ENCODE measurements around the gene JAZF1.

JAZF1 gene

DNA sequence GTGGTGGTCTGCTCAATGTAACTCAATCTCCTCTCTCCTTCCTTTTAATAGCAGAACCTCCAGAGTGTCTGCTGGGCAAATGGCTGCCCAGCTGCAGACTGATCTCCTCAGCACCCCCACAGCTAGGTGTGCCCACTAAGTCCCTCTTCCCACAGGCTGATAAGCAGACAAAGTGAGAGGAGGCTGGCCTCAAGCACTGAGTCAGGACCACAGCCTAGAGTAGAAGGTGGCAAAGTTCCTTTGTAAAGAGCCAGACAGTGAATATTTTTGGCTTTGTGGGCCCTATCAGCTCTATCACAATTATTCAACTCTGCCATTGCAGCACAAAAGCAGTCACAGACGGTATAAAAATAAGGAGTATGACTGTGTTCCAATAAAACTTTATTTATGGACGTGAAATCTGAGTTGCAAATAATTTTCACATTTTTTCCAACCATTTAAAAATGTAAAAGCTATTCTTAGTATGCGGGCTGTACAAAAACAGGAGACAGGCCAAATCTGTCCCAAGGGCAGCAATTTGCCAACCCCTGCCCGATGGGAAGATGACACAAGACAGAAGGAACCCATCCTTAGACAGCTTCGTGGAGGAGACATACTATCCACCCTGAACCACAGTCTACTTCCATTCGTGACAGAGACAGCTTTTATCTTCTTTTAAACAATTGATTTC is 23.4 kb downstream of the JAZF1 start:
- no peaks in the 10 kb centered on the region for H3K9me3 ChIP-seq (ENCODE audit: insufficient read depth, low read length)
- TF ChIP-seq ZNF274 (IDR thresholded peaks at IDR 0.05; ENCODE audit: low read depth, low read length) (no peak), YY1 (IDR thresholded peaks at IDR 0.05; ENCODE audit: insufficient read depth, insufficient read length) (no peak), SUZ12 (IDR thresholded peaks at IDR 0.05; ENCODE audit: extremely low read depth, insufficient read depth, insufficient read length) (no peak)
- no peaks in the 10 kb centered on the region for H3K4me1 ChIP-seq (ENCODE audit: insufficient read depth, insufficient read length)
- H3K4me3 ChIP-seq (ENCODE audit: insufficient read length, low read depth): no peak overlapping the region
- H3K27me3 ChIP-seq (ENCODE audit: insufficient read depth, insufficient read length): no peaks in the 10 kb centered on the region
- no peaks in the 10 kb centered on the region for H3K36me3 ChIP-seq (ENCODE audit: insufficient read depth, insufficient read length, low read length)
- H3K9ac ChIP-seq (ENCODE audit: insufficient read length, low read depth): no peak overlapping the region
- DNase-seq (ENCODE audit: low read depth, low spot score): no peak

DNA sequence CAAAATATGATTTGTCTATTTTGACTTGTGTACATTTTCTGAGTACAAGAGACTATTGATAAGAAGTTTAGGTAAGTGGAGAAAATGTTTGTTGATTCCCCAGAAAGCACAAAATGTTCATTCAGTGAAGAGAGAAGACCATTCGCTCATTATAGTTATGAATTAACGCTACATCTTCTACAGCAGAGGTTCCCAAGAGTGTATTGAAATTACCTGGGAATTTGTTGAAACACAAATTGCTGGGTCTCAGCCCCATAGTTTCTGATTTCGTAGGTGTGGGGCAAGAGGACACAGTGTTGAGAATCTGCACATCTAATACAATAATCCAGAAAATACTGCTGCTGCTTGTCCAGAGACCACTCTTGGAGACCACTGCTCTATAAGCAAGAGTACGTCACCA is 24.2 kb downstream of the JAZF1 start:
- Histone ChIP-seq H3K27me3 (ENCODE audit: insufficient read depth, insufficient read length) (no peaks in the 10 kb centered on the region), H3K9ac (ENCODE audit: insufficient read length, low read depth) (no peak overlapping the region), H3K36me3 (ENCODE audit: insufficient read depth, insufficient read length, low read length) (no peaks in the 10 kb centered on the region), H3K9me3 (ENCODE audit: insufficient read depth, low read length) (no peaks in the 10 kb centered on the region), H3K4me1 (ENCODE audit: insufficient read depth, insufficient read length) (no peaks in the 10 kb centered on the region), H3K4me3 (ENCODE audit: insufficient read length, low read depth) (no peak overlapping the region)
- TF ChIP-seq YY1 (IDR thresholded peaks at IDR 0.05; ENCODE audit: insufficient read depth, insufficient read length) (no peak), ZNF274 (IDR thresholded peaks at IDR 0.05; ENCODE audit: low read depth, low read length) (no peak), SUZ12 (IDR thresholded peaks at IDR 0.05; ENCODE audit: extremely low read depth, insufficient read depth, insufficient read length) (no peak)
- no peak for DNase-seq (ENCODE audit: low read depth, low spot score)

DNA sequence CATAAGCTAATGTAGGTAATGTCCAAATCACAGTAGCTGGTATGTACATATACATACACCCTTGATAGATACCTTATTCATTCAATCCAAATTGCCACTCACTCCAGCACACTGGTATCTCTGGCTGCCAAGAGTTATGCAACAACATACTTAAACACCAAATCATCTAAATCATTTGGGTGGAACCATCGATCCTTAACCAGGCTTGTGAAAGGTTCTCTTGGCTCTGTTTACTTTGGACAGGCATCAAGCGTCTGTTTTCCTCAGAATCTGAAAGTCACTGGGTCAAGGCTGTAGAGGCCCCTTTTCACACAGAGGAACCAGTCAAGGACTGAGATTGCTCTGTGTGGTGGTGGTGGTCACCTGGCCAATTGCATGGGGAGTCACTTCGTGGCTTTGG is 24.6 kb downstream of the JAZF1 start:
- Histone ChIP-seq H3K9ac (ENCODE audit: insufficient read length, low read depth) (no peak overlapping the region), H3K9me3 (ENCODE audit: insufficient read depth, low read length) (no peaks in the 10 kb centered on the region), H3K4me1 (ENCODE audit: insufficient read depth, insufficient read length) (no peaks in the 10 kb centered on the region), H3K36me3 (ENCODE audit: insufficient read depth, insufficient read length, low read length) (no peaks in the 10 kb centered on the region), H3K4me3 (ENCODE audit: insufficient read length, low read depth) (no peak overlapping the region), H3K27me3 (ENCODE audit: insufficient read depth, insufficient read length) (no peaks in the 10 kb centered on the region)
- TF ChIP-seq SUZ12 (IDR thresholded peaks at IDR 0.05; ENCODE audit: extremely low read depth, insufficient read depth, insufficient read length) (no peak), YY1 (IDR thresholded peaks at IDR 0.05; ENCODE audit: insufficient read depth, insufficient read length) (no peak)
- no peak for DNase-seq (ENCODE audit: low read depth, low spot score)

DNA sequence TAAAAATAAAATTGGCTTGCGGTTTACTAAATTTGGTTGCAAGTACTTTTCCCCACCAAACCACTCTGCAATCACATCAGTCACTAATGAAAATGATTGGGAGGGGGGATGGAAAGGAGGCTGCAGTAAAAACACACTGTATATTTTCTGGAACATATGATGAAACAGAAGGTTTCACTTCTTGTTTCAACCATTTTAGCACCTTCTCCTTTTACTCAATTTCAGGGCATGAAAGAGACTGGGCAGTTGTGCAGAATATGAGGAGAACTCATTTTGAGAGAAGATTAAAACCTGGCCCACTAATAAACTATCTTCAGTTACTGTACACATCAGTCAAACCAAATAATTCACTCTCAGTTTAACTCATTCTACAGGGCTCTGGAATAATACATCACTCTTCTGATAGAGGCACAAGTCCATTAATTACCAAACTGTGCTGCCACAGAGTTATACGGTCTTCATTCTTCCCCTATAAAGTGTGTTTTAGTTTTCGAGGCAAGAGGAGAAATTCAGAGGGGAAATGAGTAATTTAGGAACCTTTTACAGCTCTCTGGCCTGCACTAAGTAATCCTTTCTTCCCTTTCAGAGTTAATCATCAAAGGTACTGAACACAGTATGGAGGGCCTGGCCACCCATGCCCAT is 25.5 kb downstream of the JAZF1 start:
- Histone ChIP-seq H3K9ac (ENCODE audit: insufficient read length, low read depth) (no peak overlapping the region), H3K9me3 (ENCODE audit: insufficient read depth, low read length) (no peaks in the 10 kb centered on the region), H3K4me1 (ENCODE audit: insufficient read depth, insufficient read length) (peaks cover 3% of the 10 kb centered on the region), H3K36me3 (ENCODE audit: insufficient read depth, insufficient read length, low read length) (no peaks in the 10 kb centered on the region), H3K27me3 (ENCODE audit: insufficient read depth, insufficient read length) (no peaks in the 10 kb centered on the region), H3K4me3 (ENCODE audit: insufficient read length, low read depth) (no peak overlapping the region)
- no peak for DNase-seq (ENCODE audit: low read depth, low spot score)
- TF ChIP-seq ZNF274 (IDR thresholded peaks at IDR 0.05; ENCODE audit: low read depth, low read length) (no peak), SUZ12 (IDR thresholded peaks at IDR 0.05; ENCODE audit: extremely low read depth, insufficient read depth, insufficient read length) (no peak), YY1 (IDR thresholded peaks at IDR 0.05; ENCODE audit: insufficient read depth, insufficient read length) (no peak)

DNA sequence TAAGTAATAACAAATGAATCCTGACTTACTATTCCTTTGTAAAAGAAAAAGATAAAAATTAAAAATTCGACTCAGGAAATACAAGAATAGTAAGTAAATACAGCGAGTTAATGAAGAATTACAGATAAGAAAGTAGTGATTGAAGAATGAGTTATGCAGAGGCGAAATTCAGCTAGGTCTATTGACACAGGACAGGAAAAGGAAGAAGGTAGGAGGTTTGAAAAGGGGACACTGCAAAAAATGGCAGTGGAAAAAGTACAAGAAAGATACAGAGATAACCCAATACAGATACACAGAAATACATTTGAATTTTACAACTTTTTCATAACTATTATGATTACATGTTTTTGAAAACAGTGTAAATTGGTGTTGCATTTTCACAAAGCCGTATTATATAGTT is 28.0 kb downstream of the JAZF1 start:
- TF ChIP-seq SUZ12 (IDR thresholded peaks at IDR 0.05; ENCODE audit: extremely low read depth, insufficient read depth, insufficient read length) (no peak), YY1 (IDR thresholded peaks at IDR 0.05; ENCODE audit: insufficient read depth, insufficient read length) (no peak), ZNF274 (IDR thresholded peaks at IDR 0.05; ENCODE audit: low read depth, low read length) (no peak)
- Histone ChIP-seq H3K9ac (ENCODE audit: insufficient read length, low read depth) (no peak overlapping the region), H3K9me3 (ENCODE audit: insufficient read depth, low read length) (no peaks in the 10 kb centered on the region), H3K4me1 (ENCODE audit: insufficient read depth, insufficient read length) (peaks cover 3% of the 10 kb centered on the region), H3K4me3 (ENCODE audit: insufficient read length, low read depth) (no peak overlapping the region), H3K36me3 (ENCODE audit: insufficient read depth, insufficient read length, low read length) (no peaks in the 10 kb centered on the region), H3K27me3 (ENCODE audit: insufficient read depth, insufficient read length) (no peaks in the 10 kb centered on the region)
- DNase-seq (ENCODE audit: low read depth, low spot score): no peak

DNA sequence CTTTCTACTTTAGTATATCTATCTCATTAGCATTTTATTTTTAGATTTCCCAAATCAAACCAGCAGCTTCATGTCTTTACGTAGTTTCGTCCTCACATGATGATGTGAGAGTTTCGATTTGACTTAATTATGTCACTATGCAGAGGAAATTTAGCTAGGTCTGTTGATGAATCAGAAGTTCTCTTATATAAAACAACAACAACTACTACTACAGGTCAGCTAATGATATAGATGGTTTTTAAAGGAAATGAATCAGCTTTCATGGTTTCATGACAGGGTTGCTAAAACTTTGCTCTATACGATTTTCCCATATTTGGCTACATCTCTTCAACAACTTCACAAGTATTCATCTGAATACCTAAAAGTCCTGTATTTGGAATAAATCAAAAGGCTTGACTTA is 28.6 kb downstream of the JAZF1 start:
- no peak overlapping the region for H3K4me3 ChIP-seq (ENCODE audit: insufficient read length, low read depth)
- no peak for DNase-seq (ENCODE audit: low read depth, low spot score)
- TF ChIP-seq YY1 (IDR thresholded peaks at IDR 0.05; ENCODE audit: insufficient read depth, insufficient read length) (no peak), ZNF274 (IDR thresholded peaks at IDR 0.05; ENCODE audit: low read depth, low read length) (no peak), SUZ12 (IDR thresholded peaks at IDR 0.05; ENCODE audit: extremely low read depth, insufficient read depth, insufficient read length) (no peak)
- H3K4me1 ChIP-seq (ENCODE audit: insufficient read depth, insufficient read length): peaks cover 3% of the 10 kb centered on the region
- H3K9me3 ChIP-seq (ENCODE audit: insufficient read depth, low read length): no peaks in the 10 kb centered on the region
- H3K27me3 ChIP-seq (ENCODE audit: insufficient read depth, insufficient read length): no peaks in the 10 kb centered on the region
- no peaks in the 10 kb centered on the region for H3K36me3 ChIP-seq (ENCODE audit: insufficient read depth, insufficient read length, low read length)
- H3K9ac ChIP-seq (ENCODE audit: insufficient read length, low read depth): no peak overlapping the region

DNA sequence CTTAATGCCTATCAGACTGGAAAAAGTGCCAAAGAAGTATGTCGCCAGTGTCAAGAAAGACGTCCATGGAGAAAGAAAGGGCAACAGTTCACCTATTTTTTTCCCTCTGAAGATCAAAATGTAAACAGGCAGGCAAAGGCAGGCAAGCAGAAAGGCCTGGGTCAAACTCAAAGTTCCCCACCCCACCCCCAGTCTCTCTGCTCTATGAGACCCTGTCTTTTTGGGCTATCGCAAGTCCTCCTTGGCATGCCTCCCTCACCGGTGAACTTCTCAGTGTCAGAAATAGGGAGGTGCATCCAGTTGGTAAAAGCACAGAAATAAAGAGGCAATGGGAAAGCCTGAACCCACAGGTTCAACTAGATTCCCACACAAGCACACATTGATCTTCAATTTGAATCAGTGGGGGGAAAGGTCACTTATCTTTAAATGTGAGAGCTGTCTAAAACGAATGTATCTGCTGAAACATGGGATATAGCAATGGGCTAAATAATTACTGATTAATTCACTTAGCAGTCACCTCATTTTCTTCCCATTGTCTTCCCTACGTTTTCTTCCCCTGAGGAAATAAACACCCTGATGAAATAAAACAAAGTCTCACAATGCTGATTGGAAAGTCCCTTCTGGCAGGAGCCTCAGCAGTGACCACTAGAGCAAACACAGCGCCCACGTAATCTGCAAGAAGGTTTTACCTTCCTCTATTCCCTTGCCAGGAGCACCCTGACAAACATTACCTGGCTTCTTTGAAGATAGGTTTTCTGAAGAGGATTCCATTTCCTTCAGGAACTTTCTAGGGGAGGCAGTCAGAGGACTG is 31.1 kb downstream of the JAZF1 start:
- DNase-seq (ENCODE audit: low read depth, low spot score): no peak
- Histone ChIP-seq H3K27me3 (ENCODE audit: insufficient read depth, insufficient read length) (no peaks in the 10 kb centered on the region), H3K4me1 (ENCODE audit: insufficient read depth, insufficient read length) (peaks cover 3% of the 10 kb centered on the region), H3K9me3 (ENCODE audit: insufficient read depth, low read length) (no peaks in the 10 kb centered on the region), H3K4me3 (ENCODE audit: insufficient read length, low read depth) (no peak overlapping the region), H3K9ac (ENCODE audit: insufficient read length, low read depth) (no peak overlapping the region), H3K36me3 (ENCODE audit: insufficient read depth, insufficient read length, low read length) (no peaks in the 10 kb centered on the region)
- TF ChIP-seq YY1 (IDR thresholded peaks at IDR 0.05; ENCODE audit: insufficient read depth, insufficient read length): no peak
